ENCODE results near the gene CA10. TPM values are rescaled to one million over a fixed set of nuclear protein-coding genes. Genes with fewer than 3 reads are reported as not detected.

Gene CA10
- total and polyA plus RNA-seq, 7 donors: 0.28 to 2.9 (median 0.49) TPM; not detected in 2

DNA sequence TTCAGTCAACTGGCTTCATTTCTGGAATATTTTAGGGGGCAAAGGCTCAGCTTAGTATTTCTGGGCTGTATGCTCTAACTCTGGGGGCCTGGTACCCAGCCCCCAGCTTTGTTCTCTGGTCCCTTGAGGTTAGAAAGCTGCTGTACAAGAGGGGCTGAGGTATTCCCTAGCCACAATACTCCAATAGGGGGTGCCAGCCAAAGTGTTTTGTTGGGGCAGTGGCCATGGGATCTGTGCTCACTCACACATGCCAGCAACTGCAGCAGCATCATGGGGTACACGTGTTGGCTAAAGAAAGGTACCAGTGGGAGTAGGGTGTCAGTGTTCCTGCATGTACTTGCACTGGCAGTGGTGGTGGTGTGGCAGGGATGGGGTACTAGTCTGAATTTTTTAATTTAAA is 257.3 kb downstream of the CA10 start:
- intact Hi-C loops (cut with DNase I): no loop called here
- no peaks in the 10 kb centered on the region for H3K36me3 ChIP-seq
- no peak overlapping the region for H3K4me3 ChIP-seq
- no peak overlapping the region for H3K27ac ChIP-seq
- H3K9me3 ChIP-seq: no peaks in the 10 kb centered on the region
- TF ChIP-seq, protein P1, sequence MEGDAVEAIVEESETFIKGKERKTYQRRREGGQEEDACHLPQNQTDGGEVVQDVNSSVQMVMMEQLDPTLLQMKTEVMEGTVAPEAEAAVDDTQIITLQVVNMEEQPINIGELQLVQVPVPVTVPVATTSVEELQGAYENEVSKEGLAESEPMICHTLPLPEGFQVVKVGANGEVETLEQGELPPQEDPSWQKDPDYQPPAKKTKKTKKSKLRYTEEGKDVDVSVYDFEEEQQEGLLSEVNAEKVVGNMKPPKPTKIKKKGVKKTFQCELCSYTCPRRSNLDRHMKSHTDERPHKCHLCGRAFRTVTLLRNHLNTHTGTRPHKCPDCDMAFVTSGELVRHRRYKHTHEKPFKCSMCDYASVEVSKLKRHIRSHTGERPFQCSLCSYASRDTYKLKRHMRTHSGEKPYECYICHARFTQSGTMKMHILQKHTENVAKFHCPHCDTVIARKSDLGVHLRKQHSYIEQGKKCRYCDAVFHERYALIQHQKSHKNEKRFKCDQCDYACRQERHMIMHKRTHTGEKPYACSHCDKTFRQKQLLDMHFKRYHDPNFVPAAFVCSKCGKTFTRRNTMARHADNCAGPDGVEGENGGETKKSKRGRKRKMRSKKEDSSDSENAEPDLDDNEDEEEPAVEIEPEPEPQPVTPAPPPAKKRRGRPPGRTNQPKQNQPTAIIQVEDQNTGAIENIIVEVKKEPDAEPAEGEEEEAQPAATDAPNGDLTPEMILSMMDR (IDR thresholded peaks at IDR 0.05): no peak
- TF ChIP-seq POLR2A (IDR thresholded peaks at IDR 0.05): no peak
- TF ChIP-seq EP300 (IDR thresholded peaks at IDR 0.05): no peak
- no peak for TF ChIP-seq POLR2AphosphoS5 (IDR thresholded peaks at IDR 0.05)
- H3K4me1 ChIP-seq: no peaks in the 10 kb centered on the region
- DNase-seq: no peak
- WGBS, 2 donors: 50 to 75% methylated on average over 1 of the region's 1 CpG
- H3K27me3 ChIP-seq: no peaks in the 10 kb centered on the region

DNA sequence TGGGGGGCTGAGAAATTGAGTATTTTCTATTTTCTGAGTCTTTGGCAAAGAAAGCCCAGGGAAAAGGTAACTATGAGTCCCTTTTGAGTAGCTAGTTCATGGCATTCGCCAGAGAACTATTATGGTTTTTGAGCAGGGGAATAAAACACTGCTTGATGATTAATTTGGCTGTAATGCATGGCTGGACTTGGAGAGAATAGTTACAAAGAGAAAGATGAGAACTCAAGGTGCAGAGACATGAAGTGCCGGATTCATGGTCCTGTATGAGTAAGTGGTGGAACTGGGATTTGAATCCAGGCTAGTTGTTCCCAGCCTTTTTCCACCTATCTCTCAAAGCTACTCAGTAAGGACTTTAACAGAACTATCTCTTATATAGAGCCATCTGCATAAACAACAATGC is 266.6 kb downstream of the CA10 start:
- 87 to 89% methylated on average over 2 of the region's 2 CpGs for WGBS, 2 donors
- intact Hi-C loops (cut with DNase I): no loop called here
- no peaks in the 10 kb centered on the region for H3K9me3 ChIP-seq

DNA sequence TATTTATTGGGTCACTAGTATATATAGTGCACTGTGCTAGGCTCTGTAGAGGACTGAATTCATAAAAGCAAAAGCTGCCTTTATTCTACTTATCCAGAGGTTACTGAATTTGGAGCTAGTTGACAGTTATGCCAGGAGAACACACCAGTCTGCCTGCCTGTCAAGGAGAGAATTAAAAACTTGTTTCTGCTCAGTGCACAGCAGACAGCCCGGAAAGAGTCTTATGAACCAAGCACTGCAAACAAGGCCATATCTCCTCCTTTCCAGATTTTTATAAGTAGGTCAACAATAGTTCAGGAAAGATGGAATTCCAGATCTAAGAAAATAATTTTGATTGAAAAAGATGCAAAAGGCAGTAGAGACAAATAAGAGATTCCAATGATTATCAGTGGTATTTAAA is 267.8 kb downstream of the CA10 start:
- 91 to 93% methylated on average over 1 of the region's 1 CpG for WGBS, 2 donors
- H3K27me3 ChIP-seq: no peaks in the 10 kb centered on the region
- TF ChIP-seq POLR2A (IDR thresholded peaks at IDR 0.05): no peak
- TF ChIP-seq POLR2AphosphoS5 (IDR thresholded peaks at IDR 0.05): no peak
- TF ChIP-seq, protein P1 (IDR thresholded peaks at IDR 0.05): no peak
- no peak for TF ChIP-seq EP300 (IDR thresholded peaks at IDR 0.05)
- no peak overlapping the region for H3K4me3 ChIP-seq
- no peak for DNase-seq
- H3K27ac ChIP-seq: no peak overlapping the region
- no peaks in the 10 kb centered on the region for H3K36me3 ChIP-seq
- intact Hi-C loops (cut with DNase I): no loop called here
- no peaks in the 10 kb centered on the region for H3K9me3 ChIP-seq
- H3K4me1 ChIP-seq: no peaks in the 10 kb centered on the region

More for the DNA sequence above, 266.6 kb downstream of the CA10 start:
- no peak for TF ChIP-seq POLR2A (IDR thresholded peaks at IDR 0.05)
- no peak for TF ChIP-seq EP300 (IDR thresholded peaks at IDR 0.05)
- TF ChIP-seq, protein P1 (IDR thresholded peaks at IDR 0.05): no peak
- no peak for TF ChIP-seq POLR2AphosphoS5 (IDR thresholded peaks at IDR 0.05)
- no peaks in the 10 kb centered on the region for H3K4me1 ChIP-seq
- no peak overlapping the region for H3K4me3 ChIP-seq
- no peaks in the 10 kb centered on the region for H3K36me3 ChIP-seq
- no peak overlapping the region for H3K27ac ChIP-seq
- no peak for DNase-seq
- no peaks in the 10 kb centered on the region for H3K27me3 ChIP-seq

DNA sequence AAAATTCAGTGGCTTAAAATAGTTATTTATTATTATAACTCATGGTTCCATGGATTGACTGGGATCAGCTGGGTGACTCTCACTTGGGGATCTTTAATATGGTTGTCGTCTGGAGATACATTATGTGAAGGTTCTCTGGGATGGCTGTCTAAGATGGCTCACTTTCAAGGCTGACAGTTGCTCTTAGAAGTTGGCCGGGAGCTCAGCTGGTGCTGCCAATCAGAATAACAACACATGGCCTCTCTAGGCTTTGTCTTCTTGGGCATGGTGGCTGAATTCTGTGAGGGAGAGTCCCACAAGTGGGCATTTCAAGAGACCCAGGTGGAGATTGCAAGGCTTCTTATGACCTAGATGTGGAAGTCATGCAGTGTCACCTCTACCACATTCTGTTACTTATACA is 269.7 kb downstream of the CA10 start:
- 85 to 89% methylated on average over 2 of the region's 2 CpGs for WGBS, 2 donors
- no peak for DNase-seq
- Histone ChIP-seq H3K27ac (no peak overlapping the region), H3K9me3 (no peaks in the 10 kb centered on the region), H3K4me3 (no peak overlapping the region), H3K27me3 (no peaks in the 10 kb centered on the region), H3K36me3 (no peaks in the 10 kb centered on the region), H3K4me1 (no peaks in the 10 kb centered on the region)
- intact Hi-C loops (cut with DNase I): no loop called here
- TF ChIP-seq POLR2A (IDR thresholded peaks at IDR 0.05) (no peak), EP300 (IDR thresholded peaks at IDR 0.05) (no peak)

DNA sequence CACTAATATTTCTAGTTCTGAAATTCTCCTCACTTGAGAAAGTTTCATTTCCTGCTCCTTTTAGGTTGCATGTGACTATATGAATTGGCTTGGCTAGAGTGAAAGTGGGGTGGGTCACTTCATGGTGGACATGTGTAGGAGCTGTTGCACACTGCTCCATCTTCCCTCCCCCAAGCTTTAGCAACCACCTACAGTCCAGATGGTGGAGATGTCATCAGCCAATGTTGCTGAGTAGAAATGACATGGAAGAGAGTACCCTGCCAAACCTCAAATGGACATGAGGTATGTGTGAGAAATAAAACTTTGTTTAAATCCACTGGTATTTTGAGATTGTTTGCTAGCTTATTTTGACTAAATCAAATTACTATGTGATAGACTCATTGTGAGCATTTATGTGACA is 281.5 kb downstream of the CA10 start:
- no peaks in the 10 kb centered on the region for H3K9me3 ChIP-seq
- H3K36me3 ChIP-seq: no peaks in the 10 kb centered on the region
- H3K27ac ChIP-seq: no peak overlapping the region
- no peak for DNase-seq
- H3K27me3 ChIP-seq: no peaks in the 10 kb centered on the region
- no peak overlapping the region for H3K4me3 ChIP-seq
- TF ChIP-seq EP300 (IDR thresholded peaks at IDR 0.05) (no peak), POLR2A (IDR thresholded peaks at IDR 0.05) (no peak), POLR2AphosphoS5 (IDR thresholded peaks at IDR 0.05) (no peak)
- TF ChIP-seq, protein P1 (IDR thresholded peaks at IDR 0.05): no peak
- intact Hi-C loops (cut with DNase I): no loop called here
- H3K4me1 ChIP-seq: no peaks in the 10 kb centered on the region

Measured in sigmoid colon (tissue), 7 donors.